ENCODE results near the gene C5orf24. TPM values are rescaled to one million over a fixed set of nuclear protein-coding genes. Genes with fewer than 3 reads are reported as not detected.
"Not testable (repeated sequence)": the region's sequence is repeated elsewhere in the genome, so short reads cannot be mapped to it uniquely, and the experiment has no call there.

Gene C5orf24
- total and polyA plus RNA-seq, 2 experiments from 2014 or later = 49.5 to 57.9 TPM

DNA sequence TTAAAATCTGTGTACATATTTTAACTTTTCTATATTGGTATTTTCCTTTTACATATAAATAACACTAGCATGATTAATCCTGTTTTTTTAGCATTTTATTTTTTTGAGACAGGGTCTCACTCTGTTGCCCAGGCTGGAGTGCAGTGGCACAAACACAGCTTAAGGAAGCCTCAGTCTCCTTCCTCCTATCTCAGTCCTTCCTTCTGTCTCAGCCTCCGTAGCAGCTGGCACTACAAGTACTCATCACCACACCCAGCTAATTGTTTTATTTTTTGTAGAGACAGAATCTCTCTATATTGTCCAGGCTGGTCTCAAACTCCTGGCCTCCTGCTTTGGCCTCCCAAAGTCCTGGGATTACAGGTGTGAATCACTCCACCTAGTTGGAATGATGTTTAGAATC is 1.5 kb upstream of the C5orf24 start:
- Histone ChIP-seq H3K36me3 (peaks cover 4% of the 10 kb centered on the region), H3K4me1 (ENCODE audit: low read depth) (peaks cover 12% of the 10 kb centered on the region), H3K27ac (no peak overlapping the region), H3K27me3 (no peaks in the 10 kb centered on the region), H3K9me3 (ENCODE audit: low read depth) (no peaks in the 10 kb centered on the region), H3K4me3 (no peak overlapping the region)
- TF ChIP-seq, protein P1, sequence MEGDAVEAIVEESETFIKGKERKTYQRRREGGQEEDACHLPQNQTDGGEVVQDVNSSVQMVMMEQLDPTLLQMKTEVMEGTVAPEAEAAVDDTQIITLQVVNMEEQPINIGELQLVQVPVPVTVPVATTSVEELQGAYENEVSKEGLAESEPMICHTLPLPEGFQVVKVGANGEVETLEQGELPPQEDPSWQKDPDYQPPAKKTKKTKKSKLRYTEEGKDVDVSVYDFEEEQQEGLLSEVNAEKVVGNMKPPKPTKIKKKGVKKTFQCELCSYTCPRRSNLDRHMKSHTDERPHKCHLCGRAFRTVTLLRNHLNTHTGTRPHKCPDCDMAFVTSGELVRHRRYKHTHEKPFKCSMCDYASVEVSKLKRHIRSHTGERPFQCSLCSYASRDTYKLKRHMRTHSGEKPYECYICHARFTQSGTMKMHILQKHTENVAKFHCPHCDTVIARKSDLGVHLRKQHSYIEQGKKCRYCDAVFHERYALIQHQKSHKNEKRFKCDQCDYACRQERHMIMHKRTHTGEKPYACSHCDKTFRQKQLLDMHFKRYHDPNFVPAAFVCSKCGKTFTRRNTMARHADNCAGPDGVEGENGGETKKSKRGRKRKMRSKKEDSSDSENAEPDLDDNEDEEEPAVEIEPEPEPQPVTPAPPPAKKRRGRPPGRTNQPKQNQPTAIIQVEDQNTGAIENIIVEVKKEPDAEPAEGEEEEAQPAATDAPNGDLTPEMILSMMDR (IDR thresholded peaks at IDR 0.05; ENCODE audit: low read depth, low read length) = no peak
- no peak for DNase-seq (ENCODE audit: low read depth in 1 of 2, low spot score in 1 of 2)

DNA sequence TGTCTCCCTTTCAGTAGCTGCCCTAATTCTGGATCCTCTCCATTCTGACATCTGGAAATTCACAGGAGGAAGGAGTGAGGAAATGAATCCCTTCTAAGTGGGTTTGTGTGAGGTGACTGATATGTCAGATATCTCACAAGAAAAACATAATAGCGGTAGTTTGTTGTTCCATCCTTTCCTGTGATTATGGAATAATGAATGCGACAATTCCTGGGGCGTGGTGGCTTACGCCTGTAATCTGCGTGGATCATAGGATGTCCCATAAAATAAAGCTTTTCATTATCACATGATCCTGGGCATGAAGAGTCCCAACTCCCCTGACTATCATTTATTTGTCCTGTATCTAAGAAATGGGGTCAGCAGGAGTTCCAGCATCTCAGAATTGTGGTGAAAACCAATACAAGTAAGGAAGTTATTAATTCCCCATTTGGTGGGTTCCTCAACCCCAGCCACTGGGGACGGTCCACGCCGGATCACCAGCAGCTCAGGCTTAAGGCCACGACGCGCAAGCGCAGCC is 375 bp upstream of the C5orf24 start:
- Histone ChIP-seq H3K27me3 (no peaks in the 10 kb centered on the region), H3K9me3 (ENCODE audit: low read depth) (no peaks in the 10 kb centered on the region), H3K4me1 (ENCODE audit: low read depth) (peaks cover 12% of the 10 kb centered on the region), H3K27ac (peak overlapping the region; percentile 98), H3K36me3 (peaks cover 8% of the 10 kb centered on the region), H3K4me3 (peak overlapping the region; percentile 85)
- peak in 1 of 2 donors; percentile 37 for DNase-seq (ENCODE audit: low read depth in 1 of 2, low spot score in 1 of 2)
- TF ChIP-seq, protein P1 (IDR thresholded peaks at IDR 0.05; ENCODE audit: low read depth, low read length) = no peak

DNA sequence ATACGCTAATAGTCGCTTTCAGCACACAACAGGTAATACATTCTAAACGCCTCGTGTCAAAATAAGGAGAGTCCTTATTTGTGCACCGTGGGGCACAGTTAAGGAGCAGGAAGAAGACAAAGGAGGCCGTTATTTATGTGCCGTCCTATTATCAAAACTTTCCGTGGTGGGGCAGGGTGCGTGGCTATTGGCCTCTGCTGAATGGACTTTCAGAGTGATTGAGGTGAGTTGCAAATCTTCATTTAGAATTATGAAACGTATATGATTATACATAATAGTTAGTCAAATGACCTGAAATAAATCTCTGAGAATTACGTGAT is 833 bp downstream of the C5orf24 start:
- H3K4me3 ChIP-seq = peak overlapping the region; percentile 85
- peak overlapping the region; percentile 98 for H3K27ac ChIP-seq
- no peaks in the 10 kb centered on the region for H3K27me3 ChIP-seq
- peak; percentile 27 to 30 for DNase-seq (ENCODE audit: low read depth in 1 of 2, low spot score in 1 of 2)
- TF ChIP-seq, protein P1 (IDR thresholded peaks at IDR 0.05; ENCODE audit: low read depth, low read length) = no peak
- H3K9me3 ChIP-seq (ENCODE audit: low read depth) = no peaks in the 10 kb centered on the region
- peaks cover 8% of the 10 kb centered on the region for H3K36me3 ChIP-seq
- H3K4me1 ChIP-seq (ENCODE audit: low read depth) = peaks cover 12% of the 10 kb centered on the region

DNA sequence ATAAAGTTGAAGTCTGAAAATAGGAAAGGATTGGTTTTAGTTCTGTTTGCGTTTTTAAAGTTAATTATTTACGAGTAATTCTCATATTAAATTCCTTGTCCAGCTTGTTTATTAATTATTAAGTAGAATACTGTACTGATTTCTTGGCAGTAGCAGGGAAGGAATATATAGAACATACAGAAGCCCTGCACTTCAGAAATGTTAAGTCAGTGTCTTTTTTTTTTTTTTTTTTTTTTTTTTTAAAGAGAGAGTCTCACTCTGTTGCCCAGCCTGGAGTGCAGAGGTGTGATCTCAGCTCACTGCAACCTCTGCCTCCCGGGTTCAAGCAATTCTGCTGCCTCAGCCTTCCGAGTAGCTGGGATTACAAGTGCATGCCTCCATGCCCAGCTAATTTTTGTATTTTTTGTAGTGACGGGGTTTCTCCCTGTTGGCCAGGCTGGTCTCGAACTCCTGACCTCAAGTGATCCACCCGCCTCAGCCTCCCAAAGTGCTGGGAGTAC is 3.7 kb downstream of the C5orf24 start:
- Histone ChIP-seq H3K4me1 (ENCODE audit: low read depth) (peaks cover 12% of the 10 kb centered on the region), H3K27ac (peak overlapping the region; percentile 20), H3K36me3 (peaks cover 17% of the 10 kb centered on the region)
- H3K27me3 ChIP-seq; H3K4me3 ChIP-seq; H3K9me3 ChIP-seq (ENCODE audit: low read depth); DNase-seq (ENCODE audit: low read depth in 1 of 2, low spot score in 1 of 2): not testable (repeated sequence)

DNA sequence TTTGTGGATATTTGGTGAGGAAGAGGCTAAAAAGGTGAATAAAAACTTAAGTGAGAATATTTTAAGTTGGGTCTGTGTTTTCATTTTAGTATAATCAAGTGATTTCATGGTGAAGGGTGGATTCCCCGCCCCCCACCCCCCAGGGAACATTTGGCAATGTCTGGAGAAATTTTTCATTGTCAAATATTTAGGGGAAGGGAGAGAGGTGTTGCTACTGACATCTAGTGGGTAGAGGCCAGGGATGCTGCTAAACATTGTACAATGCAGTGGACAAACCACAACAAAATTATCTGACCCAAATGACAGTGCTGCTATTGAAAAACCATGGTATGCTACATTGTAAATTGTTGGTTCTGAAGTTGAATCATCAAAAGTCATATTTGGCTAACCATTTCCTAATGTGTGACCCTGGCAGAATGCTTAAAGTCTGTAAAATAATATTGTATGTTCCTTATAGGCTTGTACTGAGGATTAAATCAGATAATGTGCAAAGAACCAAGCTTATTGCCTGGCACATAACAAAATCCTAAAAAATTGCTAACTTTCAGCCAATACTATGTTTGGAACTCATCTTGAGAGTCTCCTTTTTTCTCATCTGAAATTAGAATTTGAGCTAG is 5.6 kb downstream of the C5orf24 start:
- peaks cover 34% of the 10 kb centered on the region for H3K36me3 ChIP-seq

DNA sequence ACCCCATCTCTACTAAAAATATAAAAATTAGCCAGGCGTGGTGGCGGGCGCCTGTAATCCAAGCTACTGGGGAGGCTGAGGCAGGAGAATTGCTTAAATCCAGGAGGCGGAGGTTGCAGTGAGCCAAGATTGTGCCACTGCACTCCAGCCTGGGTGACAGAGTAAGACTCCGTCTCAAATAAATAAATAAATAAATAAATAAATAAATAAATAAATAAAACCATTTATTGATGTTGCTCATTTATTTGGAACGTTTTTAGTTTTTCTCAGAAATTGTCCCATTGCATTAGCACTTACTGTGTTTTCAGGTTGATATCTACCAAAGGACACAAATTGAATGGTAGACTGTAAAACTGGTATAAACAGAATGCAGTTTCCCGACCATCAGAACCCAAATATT is 10.7 kb downstream of the C5orf24 start:
- not testable (repeated sequence) for H3K27me3 ChIP-seq

More for the DNA sequence above, 5.6 kb downstream of the C5orf24 start:
- peaks cover 9% of the 10 kb centered on the region for H3K4me1 ChIP-seq (ENCODE audit: low read depth)
- H3K27me3 ChIP-seq = no peaks in the 10 kb centered on the region
- TF ChIP-seq, protein P1 (IDR thresholded peaks at IDR 0.05; ENCODE audit: low read depth, low read length) = peak; percentile 75
- H3K4me3 ChIP-seq = no peak overlapping the region
- H3K27ac ChIP-seq = no peak overlapping the region
- peak in 1 of 2 donors; percentile 71 for DNase-seq (ENCODE audit: low read depth in 1 of 2, low spot score in 1 of 2)
- no peaks in the 10 kb centered on the region for H3K9me3 ChIP-seq (ENCODE audit: low read depth)

More for the DNA sequence above, 10.7 kb downstream of the C5orf24 start:
- H3K4me1 ChIP-seq (ENCODE audit: low read depth); H3K27ac ChIP-seq; H3K4me3 ChIP-seq; H3K9me3 ChIP-seq (ENCODE audit: low read depth); DNase-seq (ENCODE audit: low read depth in 1 of 2, low spot score in 1 of 2): not testable (repeated sequence)
- peaks cover 60% of the 10 kb centered on the region for H3K36me3 ChIP-seq

All from cardiac muscle cell (in vitro differentiated cells and primary cell).